OCI-LY3 (cell line): ENCODE measurements around the gene DIO3.

Experiments
- H2AFZ ChIP-seq: fragments of 200-600, 300-600 bp; shearing (Covaris generic); 2 replicates; pipeline ENCODE4 v1.6.0; 2014; ENCODE audit warnings: antibody characterized with exemption, low read depth, low read length
- H3K27ac ChIP-seq: fragments of 200-600, 300-600 bp; sonication (generic); 2 replicates; pipeline ENCODE4 v1.5.1; 2014; ENCODE audit warnings: mild to moderate bottlenecking, low read length, moderate library complexity, mixed read lengths
- H3K27me3 ChIP-seq: fragments of 200-600, 300-600 bp; sonication (generic); 2 replicates; pipeline ENCODE4 v1.6.1; 2014; ENCODE audit warnings: low read depth, low read length, mixed read lengths
- H3K36me3 ChIP-seq: fragments of 200-600, 300-600 bp; sonication (generic); replicated peaks from 2 replicates; pipeline ENCODE3; 2014; ENCODE audit warnings: low read depth, low read length, mixed read lengths
- H3K4me1 ChIP-seq: fragments of 300-600, 200-600 bp; sonication (generic); 2 replicates; pipeline ENCODE4 v1.6.1; 2014; ENCODE audit warnings: low read length, mixed read lengths
- H3K4me2 ChIP-seq: fragments of 200-600, 300-600 bp; sonication (generic); 2 replicates; pipeline ENCODE4 v1.6.1; 2014; ENCODE audit warnings: low read length, mixed read lengths
- H3K4me3 ChIP-seq: fragments of 300-600, 200-600 bp; sonication (generic); 2 replicates; pipeline ENCODE4 v1.5.1; 2014; ENCODE audit warnings: antibody characterized with exemption, mild to moderate bottlenecking, low read length, moderate library complexity
- H3K79me2 ChIP-seq: fragments of 300-600, 200-600 bp; shearing (Covaris generic); 2 replicates; pipeline ENCODE4 v1.6.1; 2014; ENCODE audit warnings: mild to moderate bottlenecking, low read length, mixed read lengths
- H3K9ac ChIP-seq: fragments of 300-600, 200-600 bp; shearing (Covaris generic); 2 replicates; pipeline ENCODE4 v1.6.0; 2014; ENCODE audit warnings: mild to moderate bottlenecking, low read length, moderate library complexity
- H3K9me3 ChIP-seq: fragments of 200-600, 300-600 bp; shearing (Covaris generic); 2 replicates; pipeline ENCODE4 v1.6.1; 2014; ENCODE audit warnings: low read length, mixed read lengths; ENCODE audit not compliant: insufficient read depth
- H4K20me1 ChIP-seq: fragments of 200-600, 300-600 bp; sonication (generic); 2 replicates; pipeline ENCODE4 v1.6.1; 2016; ENCODE audit warnings: low read length, mixed read lengths; ENCODE audit not compliant: insufficient read depth
- EZH2phosphoT487 ChIP-seq: fragments of 200-600 bp; shearing (Covaris generic); IDR thresholded peaks from 2 replicates; pipeline ENCODE4 v1.6.1; 2018; ENCODE audit warnings: antibody characterized with exemption, mixed run types, low read depth
- TF ChIP-seq, protein P1 (sequence below): fragments of 200-600, 300-600 bp; sonication (generic); IDR thresholded peaks from 2 replicates; pipeline ENCODE4 v1.5.1; 2014; ENCODE audit warnings: antibody characterized with exemption, low read length, low read depth

DIO3 gene

GRCh38 chr14:101559624-101560533 is 1.4 kb upstream of the DIO3 start:
- H3K27ac ChIP-seq: no peak overlapping the region
- no peaks in the 10 kb centered on the region for H4K20me1 ChIP-seq
- TF ChIP-seq, protein P1, sequence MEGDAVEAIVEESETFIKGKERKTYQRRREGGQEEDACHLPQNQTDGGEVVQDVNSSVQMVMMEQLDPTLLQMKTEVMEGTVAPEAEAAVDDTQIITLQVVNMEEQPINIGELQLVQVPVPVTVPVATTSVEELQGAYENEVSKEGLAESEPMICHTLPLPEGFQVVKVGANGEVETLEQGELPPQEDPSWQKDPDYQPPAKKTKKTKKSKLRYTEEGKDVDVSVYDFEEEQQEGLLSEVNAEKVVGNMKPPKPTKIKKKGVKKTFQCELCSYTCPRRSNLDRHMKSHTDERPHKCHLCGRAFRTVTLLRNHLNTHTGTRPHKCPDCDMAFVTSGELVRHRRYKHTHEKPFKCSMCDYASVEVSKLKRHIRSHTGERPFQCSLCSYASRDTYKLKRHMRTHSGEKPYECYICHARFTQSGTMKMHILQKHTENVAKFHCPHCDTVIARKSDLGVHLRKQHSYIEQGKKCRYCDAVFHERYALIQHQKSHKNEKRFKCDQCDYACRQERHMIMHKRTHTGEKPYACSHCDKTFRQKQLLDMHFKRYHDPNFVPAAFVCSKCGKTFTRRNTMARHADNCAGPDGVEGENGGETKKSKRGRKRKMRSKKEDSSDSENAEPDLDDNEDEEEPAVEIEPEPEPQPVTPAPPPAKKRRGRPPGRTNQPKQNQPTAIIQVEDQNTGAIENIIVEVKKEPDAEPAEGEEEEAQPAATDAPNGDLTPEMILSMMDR: no peak
- TF ChIP-seq EZH2phosphoT487: no peak
- no peak overlapping the region for H2AFZ ChIP-seq
- H3K4me2 ChIP-seq: no peak overlapping the region
- H3K27me3 ChIP-seq: no peaks in the 10 kb centered on the region
- H3K4me3 ChIP-seq: no peak overlapping the region
- no peak overlapping the region for H3K9ac ChIP-seq
- H3K79me2 ChIP-seq: no peaks in the 10 kb centered on the region
- no peaks in the 10 kb centered on the region for H3K4me1 ChIP-seq
- H3K9me3 ChIP-seq: peaks cover 6% of the 10 kb centered on the region; the same call in 1 of the 2 replicates
- H3K36me3 ChIP-seq: no peaks in the 10 kb centered on the region

- Histone ChIP-seq H3K9me3 (peaks cover 6% of the 10 kb centered on the region; the same call in 1 of the 2 replicates), H3K4me1 (no peaks in the 10 kb centered on the region), H3K36me3 (no peaks in the 10 kb centered on the region), H3K27ac (no peak overlapping the region), H4K20me1 (no peaks in the 10 kb centered on the region), H3K9ac (no peak overlapping the region), H2AFZ (no peak overlapping the region), H3K79me2 (no peaks in the 10 kb centered on the region), H3K27me3 (no peaks in the 10 kb centered on the region), H3K4me2 (no peak overlapping the region), H3K4me3 (no peak overlapping the region)
- no peak for TF ChIP-seq EZH2phosphoT487
- TF ChIP-seq, protein P1: no peak
Measured at GRCh38 chr14:101560534-101561113, 671 bp upstream of the DIO3 start.

- Histone ChIP-seq H3K27ac (no peak overlapping the region), H3K4me1 (no peaks in the 10 kb centered on the region), H3K4me3 (no peak overlapping the region), H3K27me3 (no peaks in the 10 kb centered on the region), H3K4me2 (no peak overlapping the region), H3K36me3 (no peaks in the 10 kb centered on the region), H4K20me1 (no peaks in the 10 kb centered on the region), H2AFZ (no peak overlapping the region), H3K9me3 (peaks cover 6% of the 10 kb centered on the region; the same call in 1 of the 2 replicates), H3K9ac (no peak overlapping the region), H3K79me2 (no peaks in the 10 kb centered on the region)
- TF ChIP-seq EZH2phosphoT487: no peak
- TF ChIP-seq, protein P1: no peak
Measured at GRCh38 chr14:101561897-101562490, 699 bp downstream of the DIO3 start.

- peaks cover 6% of the 10 kb centered on the region; the same call in 1 of the 2 replicates for H3K9me3 ChIP-seq
- no peak overlapping the region for H2AFZ ChIP-seq
- H3K27me3 ChIP-seq: no peaks in the 10 kb centered on the region
- no peak overlapping the region for H3K4me3 ChIP-seq
- H3K79me2 ChIP-seq: no peaks in the 10 kb centered on the region
- H3K27ac ChIP-seq: no peak overlapping the region
- H3K36me3 ChIP-seq: no peaks in the 10 kb centered on the region
- no peak overlapping the region for H3K9ac ChIP-seq
- TF ChIP-seq EZH2phosphoT487: no peak
- TF ChIP-seq, protein P1: no peak
- no peak overlapping the region for H3K4me2 ChIP-seq
- H4K20me1 ChIP-seq: no peaks in the 10 kb centered on the region
- no peaks in the 10 kb centered on the region for H3K4me1 ChIP-seq
Measured at GRCh38 chr14:101562659-101563351, 1.5 kb downstream of the DIO3 start.
